ENCODE data around the gene UBIAD1.

UBIAD1 gene, protein sequence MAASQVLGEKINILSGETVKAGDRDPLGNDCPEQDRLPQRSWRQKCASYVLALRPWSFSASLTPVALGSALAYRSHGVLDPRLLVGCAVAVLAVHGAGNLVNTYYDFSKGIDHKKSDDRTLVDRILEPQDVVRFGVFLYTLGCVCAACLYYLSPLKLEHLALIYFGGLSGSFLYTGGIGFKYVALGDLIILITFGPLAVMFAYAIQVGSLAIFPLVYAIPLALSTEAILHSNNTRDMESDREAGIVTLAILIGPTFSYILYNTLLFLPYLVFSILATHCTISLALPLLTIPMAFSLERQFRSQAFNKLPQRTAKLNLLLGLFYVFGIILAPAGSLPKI

GRCh38 chr1:11272832-11273594 is at the start of gene UBIAD1:
Gene UBIAD1 (plus strand): TSS chr1:11273198. CDS start chr1:11273532, 334 bp downstream.
- H3K27me3 ChIP-seq: no peaks in the 10 kb centered on the region
- peak within 1 kb of the TSS; percentile 93 to 100 for H3K4me3 ChIP-seq (ENCODE audit: low read depth in 1 of 2, low read length in 1 of 2)
- no peaks in the 10 kb centered on the region for H3K36me3 ChIP-seq
- H3K9me3 ChIP-seq: no peaks in the 10 kb centered on the region
- H3K4me1 ChIP-seq (ENCODE audit: control insufficient read depth in 1 of 2, insufficient read depth in 1 of 2, low read depth in 1 of 2, low read length in 1 of 2): peaks cover 14 to 18% of the 10 kb centered on the region in 2 experiments
- H3K27ac ChIP-seq: peak within 1 kb of the TSS; percentile 93
- TF ChIP-seq, protein P1, sequence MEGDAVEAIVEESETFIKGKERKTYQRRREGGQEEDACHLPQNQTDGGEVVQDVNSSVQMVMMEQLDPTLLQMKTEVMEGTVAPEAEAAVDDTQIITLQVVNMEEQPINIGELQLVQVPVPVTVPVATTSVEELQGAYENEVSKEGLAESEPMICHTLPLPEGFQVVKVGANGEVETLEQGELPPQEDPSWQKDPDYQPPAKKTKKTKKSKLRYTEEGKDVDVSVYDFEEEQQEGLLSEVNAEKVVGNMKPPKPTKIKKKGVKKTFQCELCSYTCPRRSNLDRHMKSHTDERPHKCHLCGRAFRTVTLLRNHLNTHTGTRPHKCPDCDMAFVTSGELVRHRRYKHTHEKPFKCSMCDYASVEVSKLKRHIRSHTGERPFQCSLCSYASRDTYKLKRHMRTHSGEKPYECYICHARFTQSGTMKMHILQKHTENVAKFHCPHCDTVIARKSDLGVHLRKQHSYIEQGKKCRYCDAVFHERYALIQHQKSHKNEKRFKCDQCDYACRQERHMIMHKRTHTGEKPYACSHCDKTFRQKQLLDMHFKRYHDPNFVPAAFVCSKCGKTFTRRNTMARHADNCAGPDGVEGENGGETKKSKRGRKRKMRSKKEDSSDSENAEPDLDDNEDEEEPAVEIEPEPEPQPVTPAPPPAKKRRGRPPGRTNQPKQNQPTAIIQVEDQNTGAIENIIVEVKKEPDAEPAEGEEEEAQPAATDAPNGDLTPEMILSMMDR (IDR thresholded peaks at IDR 0.05): no peak

- Histone ChIP-seq H3K4me1 (ENCODE audit: control insufficient read depth in 1 of 2, insufficient read depth in 1 of 2, low read depth in 1 of 2, low read length in 1 of 2) (no peaks in the 10 kb centered on the region), H3K4me3 (ENCODE audit: low read depth in 1 of 2, low read length in 1 of 2) (no peak overlapping the region), H3K36me3 (peaks cover 82% of the 10 kb centered on the region)
Measured at GRCh38 chr1:11227106-11228077, 45.6 kb upstream of the UBIAD1 start.

GRCh38 chr1:11229203-11229602 is 43.8 kb upstream of the UBIAD1 start:
- no peaks in the 10 kb centered on the region for H3K27me3 ChIP-seq

More at GRCh38 chr1:11227106-11228077, 45.6 kb upstream of the UBIAD1 start:
- TF ChIP-seq, protein P1 (IDR thresholded peaks at IDR 0.05): no peak
- Histone ChIP-seq H3K27me3 (no peaks in the 10 kb centered on the region), H3K27ac (no peak overlapping the region), H3K9me3 (no peaks in the 10 kb centered on the region)

GRCh38 chr1:11233208-11233607 is 39.8 kb upstream of the UBIAD1 start:
- no peaks in the 10 kb centered on the region for H3K4me1 ChIP-seq (ENCODE audit: control insufficient read depth in 1 of 2, insufficient read depth in 1 of 2, low read depth in 1 of 2, low read length in 1 of 2)
- H3K27me3 ChIP-seq: no peaks in the 10 kb centered on the region
- H3K27ac ChIP-seq: no peak overlapping the region
- H3K9me3 ChIP-seq: no peaks in the 10 kb centered on the region
- TF ChIP-seq, protein P1 (IDR thresholded peaks at IDR 0.05): no peak
- H3K36me3 ChIP-seq: peaks cover 97% of the 10 kb centered on the region
- H3K4me3 ChIP-seq (ENCODE audit: low read depth in 1 of 2, low read length in 1 of 2): no peak overlapping the region

More at GRCh38 chr1:11229203-11229602, 43.8 kb upstream of the UBIAD1 start:
- no peak overlapping the region for H3K27ac ChIP-seq
- no peak overlapping the region for H3K4me3 ChIP-seq (ENCODE audit: low read depth in 1 of 2, low read length in 1 of 2)
- peaks cover 88% of the 10 kb centered on the region for H3K36me3 ChIP-seq
- no peaks in the 10 kb centered on the region for H3K9me3 ChIP-seq
- no peaks in the 10 kb centered on the region for H3K4me1 ChIP-seq (ENCODE audit: control insufficient read depth in 1 of 2, insufficient read depth in 1 of 2, low read depth in 1 of 2, low read length in 1 of 2)
- TF ChIP-seq, protein P1 (IDR thresholded peaks at IDR 0.05): no peak

DNA sequence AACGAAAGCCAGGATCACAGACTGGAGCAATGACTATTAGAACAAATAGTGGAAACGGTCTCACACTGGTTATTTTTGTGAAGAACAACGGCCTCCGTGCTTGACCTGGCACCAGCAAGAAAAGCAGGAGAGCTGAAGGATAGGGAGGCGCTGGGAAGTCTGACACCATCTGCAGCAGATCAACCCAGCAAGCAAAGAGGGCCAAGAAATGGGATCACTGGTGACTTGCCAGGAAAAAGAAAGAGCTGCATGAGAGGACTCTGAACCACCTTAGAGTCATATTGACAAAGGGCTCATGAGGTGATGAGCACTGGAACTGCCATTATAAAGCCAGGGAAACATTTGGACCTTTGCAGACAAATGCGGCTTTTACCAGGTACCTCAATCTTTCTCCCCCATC is 35.6 kb upstream of the UBIAD1 start:
- H3K27ac ChIP-seq: no peak overlapping the region
- H3K36me3 ChIP-seq: peaks cover 97% of the 10 kb centered on the region

More for the DNA sequence above, 35.6 kb upstream of the UBIAD1 start:
- Histone ChIP-seq H3K4me3 (ENCODE audit: low read depth in 1 of 2, low read length in 1 of 2) (no peak overlapping the region), H3K4me1 (ENCODE audit: control insufficient read depth in 1 of 2, insufficient read depth in 1 of 2, low read depth in 1 of 2, low read length in 1 of 2) (no peaks in the 10 kb centered on the region), H3K27me3 (no peaks in the 10 kb centered on the region), H3K9me3 (no peaks in the 10 kb centered on the region)
- TF ChIP-seq, protein P1 (IDR thresholded peaks at IDR 0.05): no peak
